Stimulated activated memory B cell treated with anti-CD40 and anti-IgM and Interleukin-4, amounts not matched to agents 10 μg/mL and 1 μg/mL and 100 μg/mL, for 72 hours (primary cell): Measurements from ENCODE around the gene LTBP4.
"Not testable (repeated sequence)": the region's sequence is repeated elsewhere in the genome, so short reads cannot be mapped to it uniquely, and the experiment has no call there.

Source experiments
- ATAC-seq: fragments of 150-1000 bp; cut with Tn5 transposase; 2 replicates; pipeline ENCODE4 v1.10.0; 2021
- H3K27ac Mint-ChIP-seq: one replicate; pipeline ENCODE4 v1.8.0; 2022; ENCODE audit warnings: mild to moderate bottlenecking, mixed read lengths
- H3K27me3 Mint-ChIP-seq: one replicate; pipeline ENCODE4 v1.8.0; 2022; ENCODE audit warnings: mixed read lengths
- H3K36me3 Mint-ChIP-seq: one replicate; pipeline ENCODE4 v1.8.0; 2022; ENCODE audit warnings: mixed read lengths
- H3K4me1 Mint-ChIP-seq: one replicate; pipeline ENCODE4 v1.8.0; 2022; ENCODE audit warnings: mixed read lengths
- H3K4me3 Mint-ChIP-seq: one replicate; pipeline ENCODE4 v1.8.0; 2022; ENCODE audit warnings: mild to moderate bottlenecking, moderate library complexity, mixed read lengths
- H3K9me3 Mint-ChIP-seq: one replicate; pipeline ENCODE4 v1.8.0; 2022; ENCODE audit warnings: mixed read lengths

Gene LTBP4

DNA sequence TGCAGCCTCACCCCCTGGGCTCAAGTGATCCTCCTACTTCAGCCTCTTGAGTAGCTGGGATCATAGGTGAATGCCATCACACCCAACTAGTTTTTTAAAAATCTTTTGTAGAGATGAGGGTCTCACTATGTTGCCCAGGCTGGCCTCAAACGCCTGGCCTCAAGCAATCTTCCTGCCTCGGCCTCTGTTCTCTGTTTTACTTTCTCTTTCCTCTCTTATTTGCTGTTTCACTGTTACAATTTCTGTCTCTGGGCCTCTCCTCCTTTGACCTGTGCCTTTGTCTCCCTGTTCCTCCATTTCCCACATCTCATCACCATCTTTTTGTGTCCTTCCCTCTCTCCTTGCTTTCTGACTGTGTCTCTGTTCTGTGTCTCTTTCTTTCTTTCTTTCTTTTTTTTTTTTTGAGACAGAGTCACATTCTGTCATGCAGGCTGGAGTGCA, 15.2 kb upstream of the LTBP4 start:
- Mint-ChIP-seq H3K4me3 (no peak overlapping the region), H3K27me3 (no peaks in the 10 kb centered on the region), H3K4me1 (peaks cover 26% of the 10 kb centered on the region), H3K9me3 (no peaks in the 10 kb centered on the region), H3K36me3 (peaks cover 90% of the 10 kb centered on the region), H3K27ac (peak overlapping the region; percentile 27)
- no peak for ATAC-seq

DNA sequence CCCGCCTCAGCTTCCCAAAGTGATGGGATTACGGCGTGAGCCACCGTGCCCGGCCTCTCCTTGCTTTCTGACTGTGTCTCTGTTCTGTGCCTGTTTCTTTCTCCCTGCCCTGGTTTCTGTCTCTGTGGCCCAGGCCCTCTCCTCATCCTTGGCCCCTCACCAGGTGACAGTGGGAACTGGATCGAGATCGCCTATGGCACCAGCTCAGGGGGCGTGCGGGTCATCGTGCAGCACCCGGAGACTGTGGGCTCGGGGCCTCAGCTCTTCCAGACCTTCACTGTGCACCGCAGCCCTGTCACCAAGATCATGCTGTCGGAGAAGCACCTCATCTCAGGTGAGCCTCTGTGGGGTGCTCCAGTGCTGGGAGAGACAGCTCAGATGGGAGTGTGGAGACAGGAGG, 14.6 kb upstream of the LTBP4 start:
- Mint-ChIP-seq H3K27ac (peak overlapping the region; percentile 27), H3K4me1 (peaks cover 25% of the 10 kb centered on the region), H3K36me3 (peaks cover 90% of the 10 kb centered on the region), H3K27me3 (no peaks in the 10 kb centered on the region), H3K9me3 (no peaks in the 10 kb centered on the region), H3K4me3 (no peak overlapping the region)
- ATAC-seq = no peak

DNA sequence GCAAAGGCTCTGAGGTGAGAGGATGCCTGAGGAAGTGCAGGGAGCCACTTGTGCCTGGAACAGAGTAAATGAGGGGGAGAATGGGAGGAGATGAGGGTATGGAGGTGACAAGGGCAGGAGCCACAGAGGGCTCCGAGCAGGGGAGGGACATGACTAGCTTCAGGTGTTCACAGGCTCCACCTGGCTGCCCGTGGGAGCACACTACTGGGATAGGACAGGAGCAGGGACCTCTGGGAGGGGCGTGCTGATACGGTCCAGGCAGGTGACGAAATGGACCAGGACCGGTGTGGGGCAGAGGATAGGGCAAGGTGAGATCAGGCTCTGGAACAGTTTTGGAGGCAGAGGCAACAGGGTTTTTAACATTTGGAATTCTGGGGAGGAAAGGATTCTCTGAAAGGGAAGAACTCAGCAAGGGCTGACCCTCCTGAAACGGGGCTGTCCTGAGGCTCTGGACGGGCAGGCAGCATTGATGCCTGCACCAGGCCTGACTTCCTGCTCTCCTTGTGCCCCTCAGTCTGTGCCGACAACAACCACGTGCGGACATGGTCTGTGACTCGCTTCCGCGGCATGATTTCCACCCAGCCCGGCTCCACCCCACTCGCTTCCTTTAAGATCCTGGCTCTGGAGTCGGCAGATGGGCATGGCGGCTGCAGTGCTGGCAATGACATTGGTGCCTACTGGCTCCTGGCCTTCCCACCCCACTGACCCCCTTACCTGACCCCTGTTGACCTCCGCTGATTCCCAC, 12.9 kb upstream of the LTBP4 start:
- no peak overlapping the region for H3K27ac Mint-ChIP-seq
- H3K4me1 Mint-ChIP-seq = peaks cover 25% of the 10 kb centered on the region
- no peaks in the 10 kb centered on the region for H3K9me3 Mint-ChIP-seq
- no peak for ATAC-seq
- H3K36me3 Mint-ChIP-seq = peaks cover 81% of the 10 kb centered on the region
- H3K4me3 Mint-ChIP-seq = no peak overlapping the region
- H3K27me3 Mint-ChIP-seq = no peaks in the 10 kb centered on the region

DNA sequence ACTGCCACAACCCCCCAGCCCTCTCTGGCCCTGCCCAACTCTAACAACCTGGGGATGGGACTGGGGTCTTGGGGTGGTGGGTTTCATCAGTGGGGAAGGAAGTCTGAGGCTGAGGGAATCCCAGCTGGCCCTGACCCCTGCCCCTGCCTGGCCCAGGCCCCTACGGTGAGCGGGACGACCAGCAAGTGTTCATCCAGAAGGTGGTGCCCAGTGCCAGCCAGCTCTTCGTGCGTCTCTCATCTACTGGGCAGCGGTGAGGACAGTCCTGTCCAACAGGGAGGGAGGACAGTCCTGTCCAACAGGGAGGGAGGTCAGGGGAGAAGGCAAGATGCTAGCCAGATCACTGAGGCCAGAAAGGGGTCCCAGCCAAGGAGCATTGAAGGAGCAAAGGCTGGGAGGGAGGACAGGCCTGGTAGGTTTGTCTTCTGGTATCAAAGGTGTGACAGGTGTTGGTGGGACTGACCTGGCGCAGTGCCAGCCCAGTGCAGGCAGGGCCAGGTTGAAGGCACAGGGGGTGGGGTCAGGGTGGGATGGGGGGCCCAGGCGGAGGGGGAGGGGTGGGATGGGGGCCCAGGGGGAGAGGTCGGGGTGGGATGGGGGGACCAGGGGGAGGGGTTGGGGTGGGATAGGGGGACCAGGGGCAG, 12.1 kb upstream of the LTBP4 start:
- Mint-ChIP-seq H3K9me3 (no peaks in the 10 kb centered on the region), H3K27me3 (no peaks in the 10 kb centered on the region), H3K27ac (no peak overlapping the region), H3K4me1 (peaks cover 20% of the 10 kb centered on the region), H3K36me3 (peaks cover 73% of the 10 kb centered on the region), H3K4me3 (no peak overlapping the region)
- ATAC-seq = no peak

GRCh38 chr19:40589591-40590429, 11.4 kb upstream of the LTBP4 start:
- H3K27ac Mint-ChIP-seq = no peak overlapping the region
- no peak for ATAC-seq
- H3K9me3 Mint-ChIP-seq = no peaks in the 10 kb centered on the region
- H3K4me3 Mint-ChIP-seq = no peak overlapping the region
- peaks cover 21% of the 10 kb centered on the region for H3K4me1 Mint-ChIP-seq
- H3K27me3 Mint-ChIP-seq = no peaks in the 10 kb centered on the region
- H3K36me3 Mint-ChIP-seq = peaks cover 66% of the 10 kb centered on the region

GRCh38 chr19:40590464-40591265, 10.5 kb upstream of the LTBP4 start:
- ATAC-seq = no peak
- no peak overlapping the region for H3K27ac Mint-ChIP-seq
- H3K36me3 Mint-ChIP-seq = peaks cover 64% of the 10 kb centered on the region
- H3K4me1 Mint-ChIP-seq = peaks cover 21% of the 10 kb centered on the region
- no peak overlapping the region for H3K4me3 Mint-ChIP-seq
- no peaks in the 10 kb centered on the region for H3K27me3 Mint-ChIP-seq
- no peaks in the 10 kb centered on the region for H3K9me3 Mint-ChIP-seq

- not testable (repeated sequence) for H3K27ac Mint-ChIP-seq, ATAC-seq, H3K9me3 Mint-ChIP-seq, H3K27me3 Mint-ChIP-seq, H3K4me3 Mint-ChIP-seq
- peaks cover 53% of the 10 kb centered on the region for H3K36me3 Mint-ChIP-seq
- H3K4me1 Mint-ChIP-seq = peaks cover 13% of the 10 kb centered on the region
Measured at GRCh38 chr19:40591724-40592123, 9.4 kb upstream of the LTBP4 start.

GRCh38 chr19:40592170-40592569, 9.0 kb upstream of the LTBP4 start:
- Mint-ChIP-seq H3K27me3 (peaks cover 14% of the 10 kb centered on the region), H3K9me3 (no peaks in the 10 kb centered on the region), H3K27ac (no peak overlapping the region), H3K4me1 (peaks cover 15% of the 10 kb centered on the region), H3K36me3 (peaks cover 49% of the 10 kb centered on the region), H3K4me3 (no peak overlapping the region)
- ATAC-seq = peak; percentile 69

DNA sequence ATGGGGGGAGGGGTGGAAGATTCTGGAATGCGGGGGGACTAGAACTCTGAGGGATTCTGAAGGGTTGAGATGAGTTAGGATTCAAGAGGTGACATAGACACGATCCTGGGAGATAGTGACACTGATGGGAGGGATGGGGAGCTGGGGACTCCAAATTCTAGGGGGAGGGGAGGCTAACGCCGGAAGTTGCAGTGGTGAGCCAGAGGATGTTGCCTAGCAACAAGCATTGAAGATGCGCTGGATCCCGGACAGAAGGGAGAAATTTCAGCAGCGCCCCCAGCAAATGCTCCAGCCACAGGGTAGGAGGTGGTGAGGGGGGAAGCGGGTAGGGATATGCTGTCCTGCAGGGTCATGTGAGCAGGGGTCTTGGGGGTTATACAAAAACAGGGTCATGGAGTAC, 6.9 kb upstream of the LTBP4 start:
- peaks cover 31% of the 10 kb centered on the region for H3K36me3 Mint-ChIP-seq
- no peaks in the 10 kb centered on the region for H3K9me3 Mint-ChIP-seq
- H3K4me3 Mint-ChIP-seq = no peak overlapping the region
- no peak for ATAC-seq
- peaks cover 35% of the 10 kb centered on the region for H3K27me3 Mint-ChIP-seq
- no peak overlapping the region for H3K27ac Mint-ChIP-seq
- peaks cover 31% of the 10 kb centered on the region for H3K4me1 Mint-ChIP-seq

DNA sequence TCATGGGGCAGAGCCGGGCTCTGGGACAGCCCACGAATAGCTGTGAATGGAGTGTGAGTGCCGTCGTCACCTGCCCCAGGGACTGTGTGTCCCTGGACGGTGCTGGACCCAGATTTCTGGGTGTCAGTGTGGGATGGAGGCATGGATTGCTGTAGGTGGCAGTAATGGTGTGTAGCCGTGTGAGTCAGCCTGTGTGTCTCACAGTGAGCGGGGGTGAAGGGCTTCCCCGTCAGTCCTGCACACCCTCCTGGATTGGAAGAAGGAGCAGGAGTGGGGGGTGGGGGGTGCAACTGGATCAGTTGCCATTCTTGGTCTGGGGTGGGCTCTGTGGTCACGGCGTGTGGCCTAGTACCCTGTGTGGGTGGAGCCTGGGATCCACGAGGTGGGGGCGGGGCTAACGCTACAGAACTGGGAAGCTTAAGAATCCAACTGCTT, 6.5 kb upstream of the LTBP4 start:
- ATAC-seq = no peak
- peaks cover 27% of the 10 kb centered on the region for H3K36me3 Mint-ChIP-seq
- no peak overlapping the region for H3K27ac Mint-ChIP-seq
- H3K9me3 Mint-ChIP-seq = no peaks in the 10 kb centered on the region
- H3K4me1 Mint-ChIP-seq = peaks cover 36% of the 10 kb centered on the region
- H3K4me3 Mint-ChIP-seq = no peak overlapping the region
- H3K27me3 Mint-ChIP-seq = peaks cover 39% of the 10 kb centered on the region

GRCh38 chr19:40596608-40597328, 4.4 kb upstream of the LTBP4 start:
- Mint-ChIP-seq H3K27ac (no peak overlapping the region), H3K9me3 (no peaks in the 10 kb centered on the region), H3K4me3 (no peak overlapping the region), H3K36me3 (peaks cover 6% of the 10 kb centered on the region), H3K27me3 (peaks cover 58% of the 10 kb centered on the region), H3K4me1 (peaks cover 50% of the 10 kb centered on the region)
- no peak for ATAC-seq

GRCh38 chr19:40597329-40597838, 3.8 kb upstream of the LTBP4 start:
- Mint-ChIP-seq H3K27ac (no peak overlapping the region), H3K36me3 (no peaks in the 10 kb centered on the region), H3K4me1 (peaks cover 56% of the 10 kb centered on the region), H3K27me3 (peaks cover 62% of the 10 kb centered on the region), H3K9me3 (no peaks in the 10 kb centered on the region), H3K4me3 (no peak overlapping the region)
- ATAC-seq = no peak

DNA sequence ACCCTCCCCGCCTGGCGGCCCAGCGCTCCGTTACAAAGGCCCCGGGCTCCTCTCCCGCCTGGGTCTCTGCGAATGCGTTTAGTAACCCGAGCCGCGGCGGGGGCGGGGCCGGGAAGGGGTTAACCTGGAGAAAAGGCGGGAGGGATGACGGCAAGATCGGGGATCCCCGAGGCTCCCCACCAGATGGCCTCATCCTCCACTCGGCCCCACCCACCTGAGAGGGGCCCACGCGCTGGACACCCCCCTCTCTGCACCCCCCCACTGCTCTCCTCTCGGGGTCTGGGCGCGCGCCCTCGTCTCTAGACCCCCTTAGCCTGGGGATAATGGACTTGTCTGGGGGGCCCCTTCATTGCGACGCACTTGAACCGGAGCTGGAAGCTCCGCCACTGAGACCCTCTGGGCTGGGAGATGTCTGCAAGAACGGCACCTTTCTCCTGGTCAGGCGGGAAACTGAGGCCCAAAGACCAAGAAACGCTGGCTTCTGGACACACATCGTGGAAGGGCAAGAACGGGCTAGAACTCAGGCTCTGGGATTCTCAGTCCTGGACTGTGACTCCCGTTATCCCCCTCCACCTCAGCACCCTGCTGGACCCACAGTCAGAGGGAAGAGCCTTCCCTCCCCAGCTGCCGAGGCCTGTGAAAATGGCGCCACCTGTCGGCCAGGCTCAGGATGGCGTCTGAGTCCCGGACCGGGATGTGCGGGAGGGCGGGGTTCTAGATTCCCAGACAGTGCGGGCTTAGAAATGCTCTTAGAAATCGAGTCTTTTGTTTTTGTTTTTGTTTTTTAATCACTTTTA, 2.9 kb upstream of the LTBP4 start:
- peak; percentile 74 for ATAC-seq
- H3K27me3 Mint-ChIP-seq = peaks cover 62% of the 10 kb centered on the region
- no peaks in the 10 kb centered on the region for H3K9me3 Mint-ChIP-seq
- no peak overlapping the region for H3K27ac Mint-ChIP-seq
- peaks cover 65% of the 10 kb centered on the region for H3K4me1 Mint-ChIP-seq
- no peak overlapping the region for H3K4me3 Mint-ChIP-seq
- H3K36me3 Mint-ChIP-seq = no peaks in the 10 kb centered on the region
